Coronary artery (tissue), 2 donors: ENCODE measurements around the gene OTOGL.
A peak's percentile ranks its signal among the peaks of the same experiment; 100 is the strongest.

Experiments
- DNase-seq: peaks from one replicate; pipeline ENCODE4 v3.0.0-alpha.2; 2017; ENCODE audit warnings: low spot score
- H3K27ac ChIP-seq, 2 donors: fragments of 200-600 bp; sonication (generic); one replicate each; pipeline ENCODE4 v1.5.1; 2016 to 2019
- H3K4me3 ChIP-seq: fragments of 200-600 bp; sonication (generic); 2 replicates; pipeline ENCODE4 v1.5.1; 2016; ENCODE audit warnings: mild to moderate bottlenecking, moderate library complexity
- TF ChIP-seq, protein P1 (sequence below): fragments of 200-600 bp; sonication (generic); IDR thresholded peaks from one replicate; pipeline ENCODE4 v1.5.1; 2019; ENCODE audit warnings: antibody characterized with exemption

OTOGL gene

GRCh38 chr12:80262346-80262745, 163.0 kb downstream of the OTOGL start:
- TF ChIP-seq, protein P1, sequence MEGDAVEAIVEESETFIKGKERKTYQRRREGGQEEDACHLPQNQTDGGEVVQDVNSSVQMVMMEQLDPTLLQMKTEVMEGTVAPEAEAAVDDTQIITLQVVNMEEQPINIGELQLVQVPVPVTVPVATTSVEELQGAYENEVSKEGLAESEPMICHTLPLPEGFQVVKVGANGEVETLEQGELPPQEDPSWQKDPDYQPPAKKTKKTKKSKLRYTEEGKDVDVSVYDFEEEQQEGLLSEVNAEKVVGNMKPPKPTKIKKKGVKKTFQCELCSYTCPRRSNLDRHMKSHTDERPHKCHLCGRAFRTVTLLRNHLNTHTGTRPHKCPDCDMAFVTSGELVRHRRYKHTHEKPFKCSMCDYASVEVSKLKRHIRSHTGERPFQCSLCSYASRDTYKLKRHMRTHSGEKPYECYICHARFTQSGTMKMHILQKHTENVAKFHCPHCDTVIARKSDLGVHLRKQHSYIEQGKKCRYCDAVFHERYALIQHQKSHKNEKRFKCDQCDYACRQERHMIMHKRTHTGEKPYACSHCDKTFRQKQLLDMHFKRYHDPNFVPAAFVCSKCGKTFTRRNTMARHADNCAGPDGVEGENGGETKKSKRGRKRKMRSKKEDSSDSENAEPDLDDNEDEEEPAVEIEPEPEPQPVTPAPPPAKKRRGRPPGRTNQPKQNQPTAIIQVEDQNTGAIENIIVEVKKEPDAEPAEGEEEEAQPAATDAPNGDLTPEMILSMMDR = no peak
- DNase-seq = no peak
- Histone ChIP-seq H3K27ac (no peak overlapping the region), H3K4me3 (no peak overlapping the region)

DNA sequence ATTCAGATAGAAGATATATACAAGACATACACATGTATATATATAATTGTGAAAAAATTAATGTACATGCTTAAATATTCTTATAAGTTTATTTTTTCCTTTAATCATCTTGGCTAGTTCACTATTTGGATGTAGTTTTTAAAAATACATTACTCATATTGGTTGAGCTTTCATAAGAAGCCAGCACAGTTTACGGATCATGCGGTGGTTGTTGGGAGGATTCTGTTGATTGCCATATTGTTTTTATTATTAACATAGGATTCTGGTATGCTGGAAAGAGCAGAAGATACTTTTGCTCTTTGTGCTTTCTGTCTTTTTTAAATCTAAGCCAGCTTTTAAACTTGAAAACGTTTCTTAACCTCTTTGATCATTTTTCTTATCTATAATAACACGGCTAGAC, 163.4 kb downstream of the OTOGL start:
- no peak overlapping the region for H3K4me3 ChIP-seq
- no peak for DNase-seq
- H3K27ac ChIP-seq = no peak overlapping the region
- TF ChIP-seq, protein P1 = no peak

- H3K27ac ChIP-seq = no peak overlapping the region
- H3K4me3 ChIP-seq = no peak overlapping the region
- DNase-seq = no peak
- TF ChIP-seq, protein P1 = no peak
Observed at GRCh38 chr12:80264386-80264785, 165.0 kb downstream of the OTOGL start.

GRCh38 chr12:80264891-80265290, 165.6 kb downstream of the OTOGL start:
- no peak overlapping the region for H3K27ac ChIP-seq
- no peak for DNase-seq
- TF ChIP-seq, protein P1 = no peak
- H3K4me3 ChIP-seq = no peak overlapping the region

- TF ChIP-seq, protein P1 = no peak
- H3K4me3 ChIP-seq = no peak overlapping the region
- H3K27ac ChIP-seq = no peak overlapping the region
- DNase-seq = no peak
Observed at GRCh38 chr12:80268924-80269749, 169.8 kb downstream of the OTOGL start.

GRCh38 chr12:80269803-80270552, 170.6 kb downstream of the OTOGL start:
- no peak for DNase-seq
- TF ChIP-seq, protein P1 = peak; percentile 33
- no peak overlapping the region for H3K27ac ChIP-seq
- no peak overlapping the region for H3K4me3 ChIP-seq

- TF ChIP-seq, protein P1 = no peak
- H3K4me3 ChIP-seq = no peak overlapping the region
- no peak overlapping the region for H3K27ac ChIP-seq
- no peak for DNase-seq
Observed at GRCh38 chr12:80271780-80272179, 172.4 kb downstream of the OTOGL start.
